Mesendoderm (in vitro differentiated cells): ENCODE data around the gene PDZD2.

Source experiments
- DNase-seq: peaks from one replicate; pipeline ENCODE4 v3.0.0; 2013
- H2AK5ac ChIP-seq: 2 replicates; pipeline ENCODE4 v1.6.1; 2013; ENCODE audit warnings: low read length, inconsistent platforms
- H2BK120ac ChIP-seq: 2 replicates; pipeline ENCODE4 v1.6.1; 2013; ENCODE audit warnings: low read depth, mild to moderate bottlenecking, low read length, moderate library complexity, mixed read lengths
- H2BK15ac ChIP-seq: replicated peaks from 2 replicates; pipeline ENCODE4 v1.6.1; 2013; ENCODE audit warnings: low read depth, mild to moderate bottlenecking, moderate library complexity
- H2BK5ac ChIP-seq: 2 replicates; pipeline ENCODE4 v1.6.1; 2013; ENCODE audit warnings: low read length, inconsistent platforms
- H3K18ac ChIP-seq: 2 replicates; pipeline ENCODE4 v1.6.1; 2013; ENCODE audit warnings: mild to moderate bottlenecking, low read length, mixed read lengths
- H3K23ac ChIP-seq: one replicate; pipeline ENCODE4 v1.6.1; 2013; ENCODE audit warnings: low read length
- H3K27ac ChIP-seq: 2 replicates; pipeline ENCODE4 v1.5.1; 2013; ENCODE audit warnings: low read depth, mild to moderate bottlenecking, inconsistent platforms, low read length, moderate library complexity
- H3K27me3 ChIP-seq: 2 replicates; pipeline ENCODE4 v1.6.1; 2013; ENCODE audit warnings: low read length, control low read depth, mild to moderate bottlenecking, inconsistent platforms; ENCODE audit not compliant: insufficient read depth, poor library complexity
- H3K36me3 ChIP-seq: 2 replicates; pipeline ENCODE4 v1.6.1; 2013; ENCODE audit warnings: low read length, inconsistent platforms; ENCODE audit not compliant: control insufficient read depth, insufficient read depth
- H3K4ac ChIP-seq: one replicate; pipeline ENCODE4 v1.6.1; 2013; ENCODE audit warnings: low read depth, mild to moderate bottlenecking, low read length, moderate library complexity
- H3K4me1 ChIP-seq: 2 replicates; pipeline ENCODE4 v1.6.1; 2013; ENCODE audit warnings: low read depth, low read length, inconsistent platforms; ENCODE audit not compliant: control insufficient read depth
- H3K4me2 ChIP-seq: 2 replicates; pipeline ENCODE4 v1.6.1; 2013; ENCODE audit warnings: low read length
- H3K4me3 ChIP-seq: 2 replicates; pipeline ENCODE4 v1.5.1; 2013; ENCODE audit warnings: mild to moderate bottlenecking, low read length
- H3K56ac ChIP-seq: one replicate; pipeline ENCODE4 v1.6.1; 2013; ENCODE audit warnings: low read length
- H3K79me1 ChIP-seq: 2 replicates; pipeline ENCODE4 v1.6.1; 2013; ENCODE audit warnings: low read length, inconsistent platforms
- H3K79me2 ChIP-seq: 2 replicates; pipeline ENCODE4 v1.6.1; 2013; ENCODE audit warnings: mild to moderate bottlenecking, low read length; ENCODE audit not compliant: control insufficient read depth, insufficient read depth
- H3K9ac ChIP-seq: 2 replicates; pipeline ENCODE4 v1.6.1; 2013; ENCODE audit warnings: low read length, inconsistent platforms
- H4K5ac ChIP-seq: one replicate; pipeline ENCODE4 v1.6.1; 2013; ENCODE audit warnings: low read length
- H4K8ac ChIP-seq: one replicate; pipeline ENCODE4 v1.6.1; 2013; ENCODE audit warnings: low read depth, mild to moderate bottlenecking, control low read depth, low read length, moderate library complexity
- WGBS: extraction: QIAGEN DNeasy Blood & Tissue Kit; methylation state at CpG from one replicate; pipeline ENCODE4 v1.1.7; 2013; ENCODE audit warnings: low lambda C conversion rate, missing lambda C conversion rate; ENCODE audit not compliant: insufficient coverage; ENCODE audit errors: extremely low coverage; 5-methylcytosine and 5-hydroxymethylcytosine counted together

Gene PDZD2

DNA sequence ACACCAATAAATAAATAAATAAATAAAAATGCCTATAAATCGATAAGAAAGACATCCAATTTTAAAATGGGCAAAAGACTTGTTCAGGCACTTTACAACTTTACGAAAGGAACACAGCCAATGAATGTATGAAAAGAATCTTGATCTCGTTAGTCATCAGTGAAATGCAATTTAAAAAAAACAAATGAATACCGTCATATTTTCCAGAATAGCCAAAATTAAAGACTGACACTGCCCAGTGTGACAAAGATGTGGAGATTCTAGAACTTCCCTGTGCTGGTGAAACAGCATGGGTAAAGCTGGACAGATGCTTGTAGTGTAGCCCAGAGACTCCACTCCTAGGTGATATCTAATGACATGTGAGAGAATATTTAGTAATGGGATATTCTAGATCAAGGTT lies 408.1 kb downstream of the PDZD2 start:
- Histone ChIP-seq H3K4me3 (no peak overlapping the region), H3K79me2 (no peaks in the 10 kb centered on the region), H4K8ac (no peak overlapping the region), H2BK5ac (no peak overlapping the region), H3K27me3 (no peaks in the 10 kb centered on the region), H2AK5ac (no peak overlapping the region), H3K9ac (no peak overlapping the region), H4K5ac (no peak overlapping the region), H3K23ac (no peak overlapping the region), H3K4ac (no peak overlapping the region), H3K4me1 (no peaks in the 10 kb centered on the region), H2BK120ac (no peak overlapping the region), H3K79me1 (no peaks in the 10 kb centered on the region), H3K56ac (no peak overlapping the region), H3K18ac (no peak overlapping the region), H2BK15ac (no peak overlapping the region), H3K36me3 (no peaks in the 10 kb centered on the region), H3K27ac (no peak overlapping the region), H3K4me2 (no peak overlapping the region)
- no peak for DNase-seq
- WGBS, result no CpG with 5 or more reads among the region's 4 CpGs

GRCh38 chr5:32051796-32052195 lies 412.9 kb downstream of the PDZD2 start:
- no peak overlapping the region for H2BK5ac ChIP-seq
- no peak overlapping the region for H3K27ac ChIP-seq
- H2BK15ac ChIP-seq, result no peak overlapping the region
- H3K4me1 ChIP-seq, result no peaks in the 10 kb centered on the region
- no peak overlapping the region for H2AK5ac ChIP-seq
- H3K4me2 ChIP-seq, result no peak overlapping the region
- no peak overlapping the region for H3K4ac ChIP-seq
- no peak overlapping the region for H3K23ac ChIP-seq
- no peaks in the 10 kb centered on the region for H3K79me2 ChIP-seq
- H3K56ac ChIP-seq, result no peak overlapping the region
- DNase-seq, result peak; percentile 19
- no peak overlapping the region for H4K8ac ChIP-seq
- no peak overlapping the region for H3K18ac ChIP-seq
- H4K5ac ChIP-seq, result no peak overlapping the region
- H3K9ac ChIP-seq, result no peak overlapping the region
- no peak overlapping the region for H3K4me3 ChIP-seq
- no CpG with 5 or more reads among the region's 5 CpGs for WGBS
- no peak overlapping the region for H2BK120ac ChIP-seq
- no peaks in the 10 kb centered on the region for H3K27me3 ChIP-seq
- no peaks in the 10 kb centered on the region for H3K79me1 ChIP-seq
- no peaks in the 10 kb centered on the region for H3K36me3 ChIP-seq

GRCh38 chr5:32055891-32056866 lies 417.2 kb downstream of the PDZD2 start:
- H2BK15ac ChIP-seq, result no peak overlapping the region
- H3K4ac ChIP-seq, result no peak overlapping the region
- DNase-seq, result no peak
- H3K9ac ChIP-seq, result no peak overlapping the region
- H4K5ac ChIP-seq, result no peak overlapping the region
- WGBS, result no CpG with 5 or more reads among the region's 15 CpGs
- no peak overlapping the region for H3K4me2 ChIP-seq
- H2BK120ac ChIP-seq, result no peak overlapping the region
- no peak overlapping the region for H3K27ac ChIP-seq
- H2AK5ac ChIP-seq, result no peak overlapping the region
- H3K36me3 ChIP-seq, result no peaks in the 10 kb centered on the region
- H2BK5ac ChIP-seq, result no peak overlapping the region
- no peak overlapping the region for H4K8ac ChIP-seq
- no peak overlapping the region for H3K23ac ChIP-seq
- H3K4me1 ChIP-seq, result no peaks in the 10 kb centered on the region
- H3K79me1 ChIP-seq, result no peaks in the 10 kb centered on the region
- H3K79me2 ChIP-seq, result no peaks in the 10 kb centered on the region
- H3K27me3 ChIP-seq, result no peaks in the 10 kb centered on the region
- H3K4me3 ChIP-seq, result no peak overlapping the region
- H3K56ac ChIP-seq, result no peak overlapping the region
- H3K18ac ChIP-seq, result no peak overlapping the region

DNA sequence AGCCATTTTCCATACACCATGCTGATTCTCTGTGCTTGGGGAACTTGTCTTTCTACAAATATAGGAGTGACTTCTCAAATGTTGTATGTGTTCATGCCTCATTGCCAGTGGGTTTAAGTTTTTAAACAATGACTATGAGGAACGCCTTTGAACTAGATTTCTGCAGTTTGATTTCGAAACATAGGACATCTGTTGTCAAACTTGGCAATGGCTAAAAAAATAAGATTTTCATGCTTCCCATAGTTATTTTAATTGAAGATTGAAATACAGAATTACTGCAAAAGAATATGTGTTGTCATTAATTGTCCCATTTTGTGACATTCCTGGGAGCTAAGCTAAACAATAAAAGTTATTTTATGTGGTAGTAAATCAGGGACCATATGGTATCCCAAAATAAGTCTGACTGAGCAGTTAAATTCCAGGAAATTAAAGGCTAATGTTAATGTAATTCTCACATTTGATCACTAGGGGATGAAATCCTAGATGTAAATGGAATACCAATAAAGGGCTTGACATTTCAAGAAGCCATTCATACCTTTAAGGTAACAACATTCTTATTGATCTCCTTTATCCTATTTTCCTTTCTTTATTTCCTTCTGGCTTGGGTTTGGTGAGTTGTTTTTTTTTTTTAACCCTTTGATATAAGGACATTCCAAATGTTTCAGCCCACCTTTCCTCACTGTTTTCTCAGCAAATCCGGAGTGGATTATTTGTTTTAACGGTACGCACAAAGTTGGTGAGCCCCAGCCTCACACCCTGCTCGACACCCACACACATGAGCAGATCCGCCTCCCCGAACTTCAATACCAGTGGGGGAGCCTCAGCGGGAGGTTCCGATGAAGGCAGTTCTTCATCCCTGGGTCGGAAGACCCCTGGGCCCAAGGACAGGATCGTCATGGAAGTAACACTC lies 418.5 kb downstream of the PDZD2 start:
- H3K79me1 ChIP-seq, result no peaks in the 10 kb centered on the region
- H2AK5ac ChIP-seq, result no peak overlapping the region
- H3K4me3 ChIP-seq, result no peak overlapping the region
- peak; percentile 23 for DNase-seq
- no peak overlapping the region for H4K8ac ChIP-seq
- H3K18ac ChIP-seq, result no peak overlapping the region
- no peak overlapping the region for H3K23ac ChIP-seq
- no peak overlapping the region for H3K4ac ChIP-seq
- no peak overlapping the region for H3K27ac ChIP-seq
- no peak overlapping the region for H2BK15ac ChIP-seq
- no peak overlapping the region for H3K9ac ChIP-seq
- H3K56ac ChIP-seq, result no peak overlapping the region
- H2BK5ac ChIP-seq, result no peak overlapping the region
- H3K27me3 ChIP-seq, result no peaks in the 10 kb centered on the region
- no peaks in the 10 kb centered on the region for H3K79me2 ChIP-seq
- H3K36me3 ChIP-seq, result no peaks in the 10 kb centered on the region
- H2BK120ac ChIP-seq, result no peak overlapping the region
- no peak overlapping the region for H4K5ac ChIP-seq
- H3K4me2 ChIP-seq, result no peak overlapping the region
- no CpG with 5 or more reads among the region's 12 CpGs for WGBS
- H3K4me1 ChIP-seq, result no peaks in the 10 kb centered on the region

GRCh38 chr5:32058101-32058500 lies 419.2 kb downstream of the PDZD2 start:
- Histone ChIP-seq H3K56ac (no peak overlapping the region), H3K79me2 (no peaks in the 10 kb centered on the region), H3K4me3 (no peak overlapping the region), H3K27ac (no peak overlapping the region), H3K4me1 (no peaks in the 10 kb centered on the region), H2BK15ac (no peak overlapping the region), H3K4ac (no peak overlapping the region), H2BK5ac (no peak overlapping the region), H2AK5ac (no peak overlapping the region), H3K23ac (no peak overlapping the region), H3K9ac (no peak overlapping the region), H4K5ac (no peak overlapping the region), H3K4me2 (no peak overlapping the region), H3K79me1 (no peaks in the 10 kb centered on the region), H3K27me3 (no peaks in the 10 kb centered on the region), H3K18ac (no peak overlapping the region), H4K8ac (no peak overlapping the region), H2BK120ac (no peak overlapping the region), H3K36me3 (no peaks in the 10 kb centered on the region)
- no CpG with 5 or more reads among the region's 4 CpGs for WGBS
- DNase-seq, result no peak
